DMS53 (cell line): ENCODE measurements around the gene NUP93.

Experiments
- DNase-seq: peaks from one replicate; lab custom pipeline; 2025; lab: John Stamatoyannopoulos, UW

Gene NUP93

DNA sequence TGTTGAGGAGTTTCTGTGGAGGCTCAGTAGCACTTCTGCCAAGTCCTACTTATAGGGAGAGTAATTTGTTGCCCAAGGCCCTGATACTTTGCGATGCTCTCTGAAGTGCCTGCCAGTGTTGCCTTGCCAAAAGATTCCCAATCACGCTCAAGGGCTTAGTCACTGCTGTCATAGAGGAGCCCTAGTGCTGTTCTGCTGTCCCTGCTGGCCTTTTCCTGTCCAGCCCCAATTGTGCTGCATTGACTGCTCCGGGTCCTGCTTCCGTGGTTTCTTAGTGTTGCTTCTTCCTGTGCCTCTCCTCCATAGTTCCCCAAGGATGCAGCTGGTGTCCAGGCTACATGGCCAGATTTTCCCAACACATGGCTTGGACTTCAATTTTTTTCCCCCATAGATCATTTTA lies 13.9 kb downstream of the NUP93 start:
- DNase-seq = no peak

DNA sequence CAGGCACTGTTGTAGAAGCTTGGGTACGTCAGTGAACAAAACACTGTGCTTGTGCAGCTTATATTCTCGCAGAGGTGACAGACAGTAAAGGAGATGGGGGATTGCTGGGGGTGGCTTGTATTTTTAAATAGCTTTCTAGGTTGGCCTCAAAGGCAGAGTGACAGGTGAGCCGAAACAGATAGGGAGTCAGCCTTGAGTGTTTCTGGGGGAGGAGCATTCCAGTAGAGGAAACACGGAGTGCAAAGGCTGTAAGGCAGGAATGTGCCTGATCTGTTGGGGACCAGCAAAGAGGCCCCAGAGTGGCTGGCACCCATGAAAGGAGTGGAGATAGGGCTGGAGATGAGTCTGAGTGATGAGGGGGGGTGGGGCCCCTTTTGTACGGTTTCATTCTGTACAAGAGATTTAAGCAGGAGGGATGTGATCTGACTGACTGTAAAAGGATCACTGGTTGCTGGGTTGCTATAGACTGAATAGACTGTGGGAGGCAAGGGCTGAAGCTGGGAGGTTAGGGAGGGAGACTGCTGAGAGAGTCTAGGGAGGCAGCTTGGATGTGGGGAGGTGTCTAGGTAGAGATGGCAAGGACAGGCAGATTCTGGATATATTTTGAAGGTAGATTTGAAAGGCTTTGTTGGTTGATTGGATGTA lies 15.2 kb downstream of the NUP93 start:
- DNase-seq = no peak

DNA sequence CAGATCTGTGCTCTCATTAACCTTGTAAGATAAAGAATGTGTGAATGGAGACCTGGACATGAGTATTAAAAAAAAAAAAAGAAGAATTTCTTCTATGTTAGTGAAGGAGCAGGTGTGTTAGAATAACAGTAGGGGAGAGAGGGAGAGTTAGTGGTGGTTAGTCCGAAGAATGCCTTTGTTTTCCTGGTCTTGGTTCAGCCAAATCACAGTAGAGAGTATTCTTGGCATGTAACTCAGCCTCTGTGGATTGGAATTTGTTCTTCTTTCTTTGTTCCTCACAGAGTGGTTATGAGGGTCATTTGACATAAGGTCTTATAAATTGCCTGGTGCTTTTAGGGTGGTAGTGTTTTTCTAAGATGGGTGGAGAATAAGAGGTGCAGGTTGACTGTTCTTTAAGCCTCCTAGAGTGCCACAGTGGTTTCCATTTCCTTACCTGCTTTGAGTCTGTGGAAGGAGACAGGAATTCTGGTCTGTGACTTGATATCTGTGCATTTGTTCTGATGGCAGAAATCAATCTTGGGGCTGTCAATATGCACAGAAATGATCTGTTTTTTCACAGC lies 17.6 kb downstream of the NUP93 start:
- no peak for DNase-seq

DNA sequence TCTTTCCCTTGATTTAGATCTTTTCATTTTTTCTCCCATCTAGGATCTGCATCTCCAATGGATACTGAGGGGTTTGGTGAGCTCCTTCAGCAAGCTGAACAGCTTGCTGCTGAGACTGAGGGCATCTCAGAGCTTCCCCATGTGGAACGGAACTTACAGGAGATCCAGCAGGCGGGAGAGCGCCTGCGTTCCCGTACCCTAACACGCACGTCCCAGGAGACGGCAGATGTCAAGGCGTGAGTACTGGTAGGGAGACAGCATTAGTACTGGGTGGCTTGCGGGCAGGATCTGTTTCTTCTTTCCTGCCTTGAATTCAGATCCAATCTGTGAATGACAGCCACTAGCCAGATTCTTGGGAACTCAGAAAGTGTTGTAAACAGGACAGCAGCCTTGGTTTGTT lies 18.3 kb downstream of the NUP93 start:
- DNase-seq = no peak

DNA sequence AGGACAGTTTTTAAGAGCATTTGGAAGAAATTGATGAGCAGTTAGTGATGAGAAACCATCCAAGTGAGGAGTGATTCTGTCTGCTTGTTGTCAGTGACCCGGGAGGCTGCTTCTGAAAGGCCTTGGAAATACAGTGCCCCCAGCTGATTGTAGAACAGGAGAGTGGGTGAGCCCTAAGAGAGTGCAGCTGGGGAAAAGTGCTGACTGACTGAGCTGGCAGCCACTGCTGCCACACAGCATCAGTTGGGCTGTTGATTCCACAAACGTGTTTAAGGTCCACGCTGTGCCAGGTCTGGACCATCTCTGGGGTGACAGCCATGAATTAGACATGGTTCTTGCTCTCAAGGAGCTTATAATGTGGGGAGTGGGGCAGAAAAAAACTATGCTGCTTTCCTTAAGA lies 18.9 kb downstream of the NUP93 start:
- no peak for DNase-seq

DNA sequence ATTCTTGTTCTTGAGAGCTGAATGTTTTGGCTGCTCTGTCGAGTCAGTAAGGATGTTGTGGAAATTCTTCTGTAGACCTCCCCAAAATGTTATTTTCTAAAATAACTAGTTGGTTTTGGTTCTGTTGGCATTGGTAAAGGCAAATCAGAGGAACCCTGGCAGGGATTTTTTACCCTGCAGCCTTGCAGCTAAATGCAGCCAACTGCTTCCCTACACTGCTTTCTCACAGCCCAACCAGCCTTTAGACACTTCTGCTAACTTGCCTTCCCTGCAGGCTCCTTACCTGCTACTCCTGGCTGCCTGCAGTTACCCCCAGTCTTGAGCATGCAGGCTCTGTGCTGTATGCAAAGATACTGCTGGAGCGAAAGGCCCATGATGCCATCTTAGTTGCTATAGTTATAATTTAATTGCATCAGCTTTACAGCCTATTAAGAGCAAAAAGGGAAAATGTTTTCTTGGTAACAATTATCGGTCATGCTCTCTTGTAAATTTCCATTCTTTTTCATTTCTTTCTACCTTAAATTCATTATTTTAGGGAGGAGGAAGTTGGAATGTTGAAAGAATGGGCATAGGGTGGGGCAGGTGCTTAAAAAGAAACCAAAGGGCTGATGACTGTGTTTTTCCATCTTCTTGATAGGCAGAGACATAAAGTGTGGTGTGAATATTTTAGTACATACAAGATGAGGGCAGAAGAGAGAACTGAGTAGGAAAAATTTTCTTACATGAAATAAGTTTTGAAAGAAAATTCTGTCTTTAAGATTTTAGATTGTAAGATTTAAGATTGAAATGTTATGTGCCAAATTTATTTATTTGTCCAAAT lies 20.0 kb downstream of the NUP93 start:
- no peak for DNase-seq

DNA sequence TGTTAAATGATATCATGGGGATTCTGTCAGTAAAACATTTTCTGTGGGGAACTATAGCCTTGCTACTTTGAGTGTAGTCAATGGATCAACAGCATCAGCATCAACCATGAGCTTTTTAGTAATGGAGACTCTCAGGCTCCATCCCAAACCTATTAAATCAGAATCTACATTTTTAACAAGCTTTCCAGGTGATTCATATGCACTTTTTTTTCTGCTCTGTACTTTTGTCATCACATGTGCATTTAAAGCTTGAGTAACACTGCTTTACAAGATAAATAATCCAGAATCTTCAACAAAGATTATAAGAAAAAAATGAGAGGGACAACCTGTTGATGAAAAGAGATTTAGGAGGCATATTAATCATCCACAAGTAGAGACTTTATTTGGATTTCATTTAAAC lies 23.5 kb downstream of the NUP93 start:
- no peak for DNase-seq

DNA sequence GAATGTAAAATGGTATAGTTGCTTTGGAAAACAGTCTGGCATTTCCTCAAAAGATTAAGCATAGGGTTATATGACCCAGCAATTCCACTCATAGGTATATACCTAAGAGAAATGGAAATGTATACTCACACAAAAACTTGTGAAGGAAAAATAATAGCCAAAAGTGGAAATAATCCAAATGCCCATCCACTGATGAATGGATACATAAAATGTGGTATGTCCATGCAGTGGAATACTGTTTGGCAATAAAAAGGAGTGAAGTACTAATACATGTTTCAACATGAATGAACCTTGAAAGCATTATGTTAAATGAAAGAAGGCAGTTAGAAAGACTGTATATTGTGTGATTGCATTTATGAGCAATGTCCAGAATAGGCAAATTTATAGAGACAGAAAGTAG lies 25.1 kb downstream of the NUP93 start:
- DNase-seq = no peak

DNA sequence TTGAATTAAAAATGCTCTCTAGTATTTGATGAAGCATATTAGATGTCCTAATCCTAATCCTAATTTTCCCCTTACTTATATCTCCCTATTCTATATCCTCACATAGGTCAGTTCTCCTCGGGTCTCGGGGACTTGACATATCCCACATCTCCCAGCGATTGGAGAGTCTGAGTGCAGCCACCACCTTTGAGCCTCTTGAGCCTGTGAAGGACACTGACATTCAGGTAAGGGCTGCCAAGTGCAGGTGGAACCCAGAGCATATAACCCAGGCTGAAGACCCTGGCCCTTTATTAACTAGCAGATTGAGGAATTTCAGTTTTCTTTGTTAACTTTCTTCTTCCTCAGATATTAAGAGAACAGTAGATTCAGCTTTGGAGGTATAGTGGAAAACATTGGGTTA lies 28.5 kb downstream of the NUP93 start:
- no peak for DNase-seq

DNA sequence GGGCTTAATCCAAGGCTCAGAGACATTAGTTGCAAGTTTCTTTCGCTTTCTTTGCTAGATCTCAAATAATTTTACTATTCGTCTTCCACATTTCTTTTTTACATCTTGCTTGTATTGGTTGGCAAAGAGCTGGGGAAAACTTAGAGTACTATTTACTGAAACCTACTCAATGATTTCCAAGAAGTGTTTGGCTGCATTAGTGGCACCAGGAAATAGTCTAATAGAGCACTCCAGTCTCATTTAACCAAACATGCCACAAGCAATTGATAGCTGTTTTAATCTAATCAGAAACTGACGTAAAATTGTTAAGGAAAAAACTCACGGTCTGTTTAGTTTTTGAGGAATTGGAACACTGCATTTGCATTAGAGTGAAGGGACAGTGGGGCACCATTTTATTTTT lies 29.0 kb downstream of the NUP93 start:
- no peak for DNase-seq

DNA sequence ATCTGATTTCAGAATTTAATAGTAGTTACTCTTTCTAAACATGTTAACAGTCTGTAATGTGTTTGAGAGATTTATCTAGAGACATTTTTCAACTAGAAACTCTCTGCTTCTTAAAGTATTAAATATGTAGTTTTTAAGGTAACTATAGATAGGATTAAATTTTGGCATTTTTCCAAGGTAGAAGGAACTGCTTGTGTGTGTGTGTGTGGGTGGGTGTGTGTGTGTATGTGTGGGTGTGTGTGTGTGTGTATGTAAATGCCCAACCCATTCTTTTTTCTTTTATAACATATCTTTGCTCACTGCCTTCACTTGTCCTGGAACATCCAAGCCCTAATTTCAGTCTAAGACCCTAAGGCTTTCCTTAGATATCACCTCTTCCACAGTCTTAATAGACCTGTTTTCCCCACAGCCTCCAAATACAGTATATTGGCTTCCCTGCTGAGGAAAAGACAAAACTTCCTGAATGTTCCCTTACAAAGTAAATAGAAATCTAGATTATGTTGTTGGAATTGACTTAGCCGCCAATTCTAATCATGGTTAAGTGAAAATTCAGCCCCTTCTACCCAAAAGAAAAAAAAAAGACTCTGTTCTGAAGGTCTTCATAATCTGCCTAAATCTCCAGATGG lies 33.5 kb downstream of the NUP93 start:
- DNase-seq = no peak

DNA sequence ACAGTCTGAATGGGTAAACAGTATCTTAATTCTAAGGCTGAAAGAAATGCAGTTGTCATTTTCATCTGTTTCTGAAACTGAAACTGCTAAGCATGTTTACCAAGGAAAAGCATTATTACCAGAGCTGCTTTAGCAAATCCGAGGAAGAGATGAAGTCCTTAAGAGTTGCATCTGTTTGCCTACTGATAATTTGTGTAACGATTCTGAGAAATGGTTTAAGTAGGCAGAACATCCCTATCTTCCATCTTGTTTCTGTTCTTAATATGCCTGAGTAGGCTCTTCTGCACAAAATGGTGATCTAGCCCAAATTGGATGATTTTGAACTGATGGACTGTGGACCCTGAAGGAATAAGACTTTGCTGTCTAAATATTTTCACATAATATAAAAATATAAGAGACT lies 34.9 kb downstream of the NUP93 start:
- no peak for DNase-seq

DNA sequence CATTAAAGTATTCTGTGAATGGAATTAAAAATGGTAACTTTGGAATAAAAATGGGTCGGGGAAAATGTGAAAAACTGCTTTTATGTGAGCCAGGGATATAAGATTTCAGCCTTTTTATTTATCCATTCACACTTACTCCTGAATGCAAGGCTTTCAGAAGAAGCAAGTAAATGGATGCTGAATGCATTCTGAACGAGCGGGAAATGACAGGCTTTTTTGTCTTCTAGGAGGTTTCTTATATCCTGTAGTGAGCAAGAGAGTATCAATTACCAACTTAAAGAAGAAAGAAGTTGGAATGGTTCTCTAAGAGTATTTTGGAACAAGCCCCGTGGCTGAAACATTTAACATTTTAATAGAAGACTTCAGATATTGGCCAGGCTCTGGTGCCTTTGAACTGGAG lies 36.0 kb downstream of the NUP93 start:
- no peak for DNase-seq

DNA sequence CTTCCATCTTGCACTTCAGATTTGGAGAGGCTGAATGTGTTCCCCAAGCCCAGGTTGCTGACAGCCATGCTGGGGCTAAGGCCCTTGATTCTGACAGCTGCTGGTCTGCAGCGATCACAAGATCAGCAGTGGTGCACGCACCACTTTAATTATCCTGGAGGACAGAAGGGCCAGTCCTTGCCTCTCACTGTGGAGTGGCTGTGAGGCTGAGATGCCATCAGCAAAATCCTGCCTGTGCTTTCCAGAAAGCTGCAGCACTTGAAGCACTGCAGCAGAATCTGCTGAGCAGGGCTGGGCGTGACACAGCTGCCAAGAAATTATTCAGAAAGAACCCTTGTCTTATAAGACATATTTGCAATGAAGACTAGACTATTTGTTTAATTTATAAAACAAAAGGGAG lies 37.1 kb downstream of the NUP93 start:
- no peak for DNase-seq

DNA sequence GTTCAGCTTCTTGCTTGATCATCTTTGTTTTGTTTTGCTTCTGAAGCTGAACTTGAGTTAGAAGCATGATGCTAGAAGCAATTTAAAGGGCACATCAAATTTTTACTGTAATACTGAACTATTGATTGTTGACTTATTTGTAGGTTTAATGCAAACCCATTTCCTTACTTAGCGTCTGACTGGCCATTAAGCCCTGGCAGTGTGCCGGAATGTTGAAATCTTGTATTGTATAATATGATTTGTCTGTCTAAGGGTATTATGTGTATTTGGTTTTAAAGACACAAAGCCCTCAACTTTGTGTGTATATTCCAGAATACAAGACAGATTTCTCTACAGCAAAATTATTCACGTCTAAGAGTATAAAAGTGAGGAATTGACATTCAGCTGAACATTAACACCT lies 39.7 kb downstream of the NUP93 start:
- DNase-seq = no peak

DNA sequence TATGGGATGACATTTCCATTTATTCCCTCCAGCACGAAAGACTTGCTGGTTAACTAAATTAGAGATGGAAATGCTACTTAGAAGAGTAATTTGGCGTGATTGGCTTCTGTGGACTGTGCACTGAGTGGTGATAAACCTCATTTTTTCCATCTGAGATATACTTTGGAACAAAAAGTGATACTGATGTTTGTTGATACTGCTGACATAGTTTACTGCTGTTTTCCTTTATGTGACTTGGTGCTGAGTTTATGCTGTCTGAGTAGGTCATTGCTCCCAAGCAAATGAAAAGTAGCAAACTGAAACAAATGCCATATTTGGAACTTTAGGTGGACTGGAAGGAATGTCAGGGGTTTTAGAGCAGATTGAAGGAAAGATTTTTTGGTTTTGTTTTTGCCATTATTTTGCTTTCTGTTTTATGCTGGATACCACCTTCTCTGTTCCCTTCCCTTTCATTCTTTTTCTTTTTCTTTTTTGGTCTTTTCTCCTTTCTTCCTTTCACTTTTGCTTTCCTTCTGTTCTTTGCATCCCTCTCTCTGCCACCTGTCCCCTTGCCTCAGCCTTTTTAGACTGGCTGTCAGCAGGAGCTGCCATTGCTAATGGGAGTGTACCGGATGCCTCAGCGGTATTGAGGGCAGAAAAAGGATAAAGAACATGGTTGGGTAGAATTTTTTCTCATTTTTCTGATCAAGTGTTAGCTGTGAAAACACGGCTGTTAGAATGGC lies 41.8 kb downstream of the NUP93 start:
- DNase-seq = no peak

DNA sequence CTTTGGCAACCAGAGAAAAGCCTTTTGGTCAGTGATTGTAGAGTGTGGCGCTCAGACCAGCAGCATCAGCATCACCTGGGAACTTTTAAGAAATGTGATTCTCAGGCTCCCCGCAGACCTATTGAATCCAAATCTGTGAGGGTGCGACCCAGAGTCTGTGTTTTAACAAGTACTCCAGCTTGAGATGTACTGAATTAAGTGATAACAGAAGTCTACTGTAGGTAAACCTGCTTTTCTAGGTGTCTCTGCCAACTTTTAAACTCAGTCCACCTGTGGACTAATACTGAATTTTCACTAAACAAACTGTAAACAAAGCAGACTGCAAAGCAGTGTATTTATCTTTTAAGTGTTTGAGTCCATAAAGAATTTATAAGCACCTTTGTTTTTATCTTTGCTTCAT lies 43.6 kb downstream of the NUP93 start:
- no peak for DNase-seq

DNA sequence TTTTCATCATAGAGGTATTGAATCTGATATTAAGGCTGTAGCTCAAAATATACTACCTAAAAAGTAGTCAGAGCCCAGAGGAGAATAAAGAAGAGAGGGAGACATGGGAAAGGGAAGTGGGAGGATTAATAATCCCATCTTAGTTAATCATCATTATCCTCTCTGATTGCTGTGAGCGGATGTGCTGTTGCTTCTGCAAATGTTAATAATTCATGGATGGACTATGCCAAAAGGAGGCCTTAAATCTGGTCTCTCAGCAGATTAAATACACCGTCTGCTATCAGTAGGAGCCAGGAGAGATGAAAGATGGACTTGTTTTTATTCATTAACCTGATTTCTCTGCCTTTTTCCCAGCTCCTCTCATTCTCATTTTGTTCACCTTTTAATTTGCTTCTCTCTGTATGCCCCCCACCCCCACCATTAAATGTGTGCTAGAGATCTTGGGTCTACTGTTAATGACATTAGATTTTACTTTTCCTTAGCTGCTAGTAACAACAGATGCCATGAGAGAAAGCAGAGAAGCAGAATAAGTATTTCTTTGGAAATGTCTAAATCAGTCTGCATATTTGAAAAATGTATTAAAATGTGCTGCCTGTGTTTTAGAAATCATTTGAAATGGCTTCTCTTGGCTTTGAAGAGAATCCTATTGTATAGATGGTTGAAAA lies 44.2 kb downstream of the NUP93 start:
- no peak for DNase-seq

DNA sequence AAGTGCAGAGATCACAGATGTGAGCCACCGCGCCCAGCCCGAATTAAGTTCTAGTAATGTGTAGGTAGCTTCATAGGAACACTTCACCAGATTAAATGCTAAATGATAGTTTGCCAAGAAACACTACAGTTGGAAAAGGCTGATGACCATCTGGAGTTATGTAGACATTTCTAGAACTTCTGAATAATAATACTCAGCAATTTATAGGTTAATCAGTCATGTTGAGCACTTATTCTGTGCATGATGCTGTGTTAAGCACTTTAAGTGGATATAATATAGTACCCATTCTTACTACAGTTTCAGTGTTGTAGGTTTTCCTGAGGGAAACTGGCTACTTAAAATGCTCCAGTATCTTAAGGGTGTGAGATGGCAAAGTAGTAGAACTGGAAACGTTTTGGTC lies 45.2 kb downstream of the NUP93 start:
- DNase-seq = no peak

DNA sequence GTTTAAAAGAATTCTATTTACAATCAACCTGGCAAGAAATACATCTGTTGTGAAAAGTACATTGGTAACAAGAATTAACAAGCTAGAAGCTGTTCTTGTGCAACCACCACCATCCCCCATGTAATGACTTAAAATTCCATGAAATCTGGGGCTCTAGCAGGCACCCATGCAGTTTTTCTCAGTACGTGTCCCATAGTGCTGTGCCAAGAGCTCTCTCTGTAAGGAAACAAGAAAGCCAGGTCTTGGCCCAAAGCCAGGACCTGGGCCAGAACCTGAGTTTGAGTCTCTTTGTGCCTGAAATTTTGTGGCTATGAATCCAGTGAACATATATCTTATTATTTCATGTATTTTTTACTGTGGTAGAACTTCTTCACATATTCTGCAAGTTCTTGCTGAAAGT lies 46.6 kb downstream of the NUP93 start:
- no peak for DNase-seq

DNA sequence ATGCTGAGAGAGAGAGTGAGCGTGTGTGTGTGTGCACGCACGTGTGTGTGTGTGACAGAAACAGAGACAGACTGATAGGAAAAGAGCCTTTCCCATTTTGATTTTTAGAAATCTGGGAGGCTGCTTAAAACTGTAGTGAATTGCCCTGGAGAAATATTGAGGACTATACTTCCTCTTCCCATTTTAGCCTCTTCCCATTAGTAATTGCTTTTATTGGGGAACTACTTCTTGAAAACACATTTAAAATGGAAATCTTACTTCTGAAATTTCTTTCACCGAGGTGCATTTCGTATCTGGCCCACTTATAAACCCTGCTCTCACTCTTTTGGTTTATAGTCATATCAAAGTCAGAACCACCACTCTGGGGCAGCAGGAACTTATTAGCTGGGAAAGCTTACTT lies 47.1 kb downstream of the NUP93 start:
- DNase-seq = no peak

DNA sequence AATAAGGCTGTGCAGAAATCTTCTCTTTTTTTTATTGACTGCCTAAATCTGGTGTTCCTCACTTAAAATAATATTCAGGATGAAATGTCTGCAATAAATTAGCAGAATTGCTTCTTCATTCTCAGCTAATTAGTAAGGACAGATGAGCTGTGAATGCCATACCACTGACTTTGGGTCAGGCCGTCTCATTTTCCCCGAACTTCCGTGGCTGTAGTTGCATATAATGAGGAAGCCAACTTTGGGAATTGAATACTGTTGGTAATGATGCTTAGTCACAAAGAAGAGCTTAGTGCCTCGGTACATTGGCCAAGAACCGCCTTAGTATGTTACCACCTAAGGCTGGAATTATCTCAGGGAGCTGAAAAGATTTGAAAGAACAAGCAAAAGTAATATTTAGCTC lies 47.6 kb downstream of the NUP93 start:
- no peak for DNase-seq
